Right lobe of liver (tissue), 4 donors: Measurements from ENCODE around the gene PFKP.

Source experiments
- POLR2A ChIP-seq: fragments of 450-650 bp; IDR thresholded peaks from one replicate; pipeline ENCODE4 v1.6.1; 2017; ENCODE audit warnings: antibody characterized with exemption, mild to moderate bottlenecking
- TF ChIP-seq, protein P1 (sequence below), 4 donors: fragments of 200-600 bp in 3 of 4; fragments of 450-650 bp in 1 of 4; IDR thresholded peaks; one replicate each; pipeline versions ENCODE4 v1.5.1 to v1.8.0; 2016 to 2022; ENCODE audit warnings: antibody characterized with exemption in 4 of 4, mild to moderate bottlenecking in 2 of 4
- donor health status: DM: no; HTN: no; CAD: no.
- donor health status: DM: no; HTN: no; CAD: no.
- donor health status: DM: no; HTN: yes; CAD: no.

DNA sequence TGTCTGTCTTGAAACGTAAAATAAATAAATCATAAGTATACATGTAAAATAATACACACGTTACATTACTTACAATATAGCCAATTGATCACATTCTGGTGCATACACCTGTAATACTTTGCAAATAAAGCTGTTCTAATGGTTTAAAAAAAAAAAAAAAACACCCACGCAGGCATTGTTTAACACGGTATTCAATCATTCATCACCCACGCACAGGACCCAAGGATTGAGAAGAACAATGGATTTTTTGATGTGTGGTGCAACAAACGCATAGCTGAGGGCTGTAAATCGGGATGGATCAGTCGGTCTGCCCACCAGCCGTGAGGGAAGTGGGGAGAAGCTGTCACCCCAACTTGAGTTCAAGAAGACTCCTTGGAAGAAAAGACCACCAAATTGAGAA, 96.5 kb downstream of the PFKP start:
- TF ChIP-seq, protein P1, sequence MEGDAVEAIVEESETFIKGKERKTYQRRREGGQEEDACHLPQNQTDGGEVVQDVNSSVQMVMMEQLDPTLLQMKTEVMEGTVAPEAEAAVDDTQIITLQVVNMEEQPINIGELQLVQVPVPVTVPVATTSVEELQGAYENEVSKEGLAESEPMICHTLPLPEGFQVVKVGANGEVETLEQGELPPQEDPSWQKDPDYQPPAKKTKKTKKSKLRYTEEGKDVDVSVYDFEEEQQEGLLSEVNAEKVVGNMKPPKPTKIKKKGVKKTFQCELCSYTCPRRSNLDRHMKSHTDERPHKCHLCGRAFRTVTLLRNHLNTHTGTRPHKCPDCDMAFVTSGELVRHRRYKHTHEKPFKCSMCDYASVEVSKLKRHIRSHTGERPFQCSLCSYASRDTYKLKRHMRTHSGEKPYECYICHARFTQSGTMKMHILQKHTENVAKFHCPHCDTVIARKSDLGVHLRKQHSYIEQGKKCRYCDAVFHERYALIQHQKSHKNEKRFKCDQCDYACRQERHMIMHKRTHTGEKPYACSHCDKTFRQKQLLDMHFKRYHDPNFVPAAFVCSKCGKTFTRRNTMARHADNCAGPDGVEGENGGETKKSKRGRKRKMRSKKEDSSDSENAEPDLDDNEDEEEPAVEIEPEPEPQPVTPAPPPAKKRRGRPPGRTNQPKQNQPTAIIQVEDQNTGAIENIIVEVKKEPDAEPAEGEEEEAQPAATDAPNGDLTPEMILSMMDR (IDR thresholded peaks at IDR 0.05), result no peak
- no peak for TF ChIP-seq POLR2A
